Activated CD4-positive, alpha-beta T cell treated with anti-CD3 and anti-CD28 coated beads for 48 hours (primary cell): ENCODE measurements around the gene ELSPBP1.
"Not testable (repeated sequence)": the region's sequence is repeated elsewhere in the genome, so short reads cannot be mapped to it uniquely, and the experiment has no call there.

ENCODE experiments used
- DNase-seq: peaks from one replicate; pipeline ENCODE4 v3.0.0-alpha.2; 2020

The ELSPBP1 gene

DNA sequence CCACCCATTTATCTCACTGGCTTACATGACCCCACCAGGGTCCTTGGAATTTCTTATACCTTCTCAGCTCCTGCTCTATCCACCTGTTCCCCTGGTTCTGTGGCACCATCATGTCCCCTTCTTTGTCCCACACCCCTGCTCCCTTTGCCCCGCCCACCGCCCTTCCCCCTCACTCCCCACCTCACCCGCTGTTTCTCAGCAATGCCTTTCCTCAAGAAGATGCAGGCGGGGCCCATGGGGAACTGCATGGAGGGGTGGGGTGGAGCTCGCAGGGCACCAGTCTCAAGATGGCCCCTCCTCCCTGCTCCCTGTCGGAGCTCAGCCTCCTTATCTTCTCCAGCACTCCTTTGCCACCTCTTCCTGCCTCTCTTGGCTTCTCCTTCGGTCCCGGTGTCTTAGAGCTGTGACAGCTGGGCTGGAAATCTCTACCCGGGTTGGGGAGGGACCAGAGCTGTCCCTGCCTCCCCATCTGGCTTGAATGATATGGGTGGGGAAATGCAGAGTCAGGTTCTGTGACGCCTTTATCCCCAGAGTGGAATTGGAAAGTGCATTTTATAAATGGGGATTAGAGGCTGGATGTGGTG lies 49.3 kb downstream of the ELSPBP1 start, which contains the start of gene CABP5:
Gene CABP5, minus strand, starts transcription at position 405 of the 584 bp plus-strand sequence. Its CDS starts 157 bp downstream, at position 248.
- DNase-seq = no peak

DNA sequence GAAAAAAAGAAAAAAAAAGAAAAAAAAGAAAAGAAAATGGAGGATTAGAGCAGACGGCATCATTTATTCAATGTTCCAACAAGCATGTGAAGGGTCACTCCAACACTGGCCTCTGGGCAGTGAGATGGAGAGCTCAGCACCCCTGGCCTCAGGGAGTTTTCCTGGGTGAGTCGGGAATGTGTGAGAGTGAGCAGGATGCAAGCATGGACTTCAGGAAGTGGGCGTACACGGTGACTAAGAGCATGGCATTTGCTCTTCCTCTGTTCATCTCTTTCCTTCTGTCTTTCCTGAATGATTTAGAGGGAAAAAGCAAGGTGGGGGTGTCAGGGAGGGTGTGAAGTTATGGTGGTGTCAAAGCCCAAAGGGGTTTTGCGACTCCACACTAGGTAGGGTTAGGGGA lies 50.1 kb downstream of the ELSPBP1 start:
- no peak for DNase-seq

DNA sequence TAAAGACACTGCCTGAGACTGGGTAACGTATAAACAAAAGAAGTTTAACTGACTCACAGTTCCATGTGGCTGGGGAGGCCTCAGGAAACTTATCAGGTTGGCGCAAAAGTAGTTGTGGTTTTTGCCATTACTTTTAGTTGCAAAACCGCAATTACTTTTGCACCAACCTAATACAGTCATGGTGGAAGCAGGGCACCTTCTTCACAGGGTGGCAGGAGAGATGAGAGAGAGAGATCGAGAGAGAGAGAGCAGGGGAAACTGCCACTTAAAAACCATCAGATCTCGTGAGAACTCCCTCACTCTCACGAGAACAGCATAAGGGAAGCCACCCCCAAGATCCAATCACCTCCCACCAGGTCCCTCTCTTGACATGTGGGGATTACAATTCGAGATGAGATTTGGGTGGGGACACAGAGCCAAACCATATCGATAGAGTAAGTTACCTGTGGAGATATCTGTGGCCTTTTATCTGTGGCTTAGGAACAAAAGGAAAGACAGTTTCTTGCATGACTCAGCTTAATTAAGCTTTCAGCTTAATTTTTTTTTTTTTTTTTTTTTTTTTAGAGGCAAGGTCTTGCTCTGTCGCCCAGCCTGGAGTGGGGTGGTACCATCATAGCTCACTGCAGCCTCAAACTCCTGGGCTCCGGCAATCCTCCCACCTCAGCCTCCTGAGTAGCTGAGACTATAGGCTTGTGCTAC lies 57.1 kb downstream of the ELSPBP1 start:
- no peak for DNase-seq

DNA sequence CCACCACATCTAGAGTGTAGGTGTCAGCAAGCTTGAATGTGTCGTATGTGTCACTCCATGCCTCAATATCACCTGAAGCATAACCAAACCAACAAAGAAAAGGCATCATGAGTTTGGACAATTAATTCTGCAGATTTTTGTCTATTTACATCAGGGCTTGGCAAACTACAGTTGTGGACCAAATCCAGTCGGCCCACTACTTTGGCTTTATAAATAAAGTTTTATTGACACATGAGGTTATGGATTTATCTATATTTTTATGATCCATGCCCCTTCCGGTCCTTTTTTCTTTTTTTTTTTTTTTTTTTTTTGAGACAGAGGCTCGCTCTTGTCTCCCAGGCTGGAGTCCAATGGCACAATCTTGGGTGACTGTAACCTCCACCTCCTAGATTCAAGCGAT lies 58.6 kb downstream of the ELSPBP1 start:
- no peak for DNase-seq

DNA sequence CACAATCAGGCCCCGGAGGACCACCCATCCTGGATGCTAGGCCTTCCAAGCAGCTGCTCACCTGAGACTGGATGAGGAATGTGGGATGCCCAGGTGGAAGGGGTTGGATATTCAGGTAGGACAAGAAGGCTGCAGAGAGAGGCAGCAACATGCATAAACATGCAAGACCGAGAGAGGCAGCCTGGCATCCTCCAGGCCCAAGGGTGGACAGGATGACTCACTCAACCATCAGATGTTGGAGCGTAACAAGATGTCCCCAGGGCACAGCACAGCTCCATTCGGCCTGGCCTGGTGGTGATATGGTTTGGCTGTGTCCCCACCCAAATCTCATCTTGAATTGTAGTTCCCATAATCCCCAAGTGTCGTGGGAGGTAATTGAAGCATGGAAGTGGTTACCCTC lies 59.4 kb downstream of the ELSPBP1 start:
- no peak for DNase-seq

DNA sequence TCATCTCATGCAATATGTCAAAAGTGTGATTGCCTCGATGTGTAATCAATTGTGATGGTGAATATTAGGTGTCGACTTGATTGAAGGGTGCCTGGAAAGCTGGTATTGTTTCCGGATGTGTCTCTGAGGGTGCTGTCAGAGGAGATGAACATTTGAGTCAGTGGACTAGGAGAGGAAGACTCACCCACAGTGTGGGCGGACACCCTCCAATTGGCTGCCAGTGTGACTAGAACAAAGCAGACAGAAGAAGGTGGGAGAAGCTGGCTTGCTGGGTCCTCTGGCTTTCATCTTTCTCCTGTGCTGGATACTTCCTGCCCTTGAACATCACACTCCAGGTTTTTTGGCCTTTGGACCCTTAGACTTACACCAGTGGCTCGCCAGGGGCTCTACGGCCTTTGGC lies 64.9 kb downstream of the ELSPBP1 start:
- peak; percentile 29 for DNase-seq

DNA sequence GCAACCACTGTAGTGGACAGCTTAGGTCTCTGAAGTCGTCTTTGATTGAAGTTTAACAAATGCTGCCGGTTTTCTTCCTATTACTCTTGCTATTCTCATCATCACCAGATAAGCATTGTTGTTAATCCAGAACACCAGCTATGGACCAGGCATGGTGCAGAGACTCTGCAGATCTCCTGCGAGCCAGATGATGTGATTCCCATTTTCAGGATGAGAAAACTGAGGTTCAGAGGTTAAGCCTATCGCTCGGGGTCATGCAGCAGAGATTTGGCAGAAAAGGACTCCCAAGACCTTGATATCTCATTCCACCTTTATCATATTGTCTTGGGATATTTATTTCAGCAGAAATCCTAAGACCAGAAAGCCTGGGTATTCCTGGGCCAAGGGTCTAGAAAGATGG lies 65.9 kb downstream of the ELSPBP1 start:
- DNase-seq = no peak

DNA sequence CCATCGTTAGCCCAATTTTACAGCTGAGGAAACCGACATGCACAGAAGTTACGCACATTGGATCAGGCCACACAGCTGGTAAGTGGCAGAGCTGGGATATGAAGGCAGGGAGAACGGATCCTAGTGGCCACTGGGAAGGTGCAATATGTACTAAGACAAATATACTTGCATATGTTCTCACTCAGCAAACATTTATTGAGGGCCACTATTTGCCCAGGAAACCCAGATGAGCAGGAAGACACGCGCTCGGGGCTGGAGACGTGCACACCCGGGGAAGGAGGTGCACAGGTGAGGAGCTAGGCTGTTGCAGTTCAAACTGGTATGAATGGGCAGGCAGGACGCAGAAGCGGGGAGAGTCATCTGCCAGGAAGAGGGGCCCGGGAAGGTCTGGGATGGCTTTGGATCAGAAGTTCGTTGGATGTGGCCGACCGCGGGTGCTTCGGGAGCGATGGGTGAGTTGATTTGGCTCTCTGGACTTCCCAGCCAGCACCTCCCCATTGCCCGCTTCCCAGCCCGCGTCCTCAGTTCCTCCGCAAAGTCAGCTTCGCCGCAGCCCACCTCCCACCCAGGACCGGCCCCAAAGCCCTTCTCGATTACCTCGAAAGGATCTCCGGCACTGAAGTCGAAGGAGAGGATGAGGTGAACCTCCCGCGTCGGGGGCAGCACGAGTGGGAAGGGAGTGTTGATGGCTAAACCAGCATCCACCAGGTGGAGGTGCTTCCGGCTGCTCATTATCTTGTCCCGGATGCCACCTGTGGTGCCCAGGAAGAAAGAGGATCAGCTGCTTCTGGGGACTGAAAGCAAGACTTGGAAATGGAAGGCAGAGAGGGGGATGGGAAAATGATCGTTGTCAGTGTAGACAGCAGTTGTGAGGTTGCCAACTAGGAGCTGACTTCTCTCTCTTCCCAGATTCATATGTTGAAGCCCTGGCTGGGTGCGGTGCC lies 67.2 kb downstream of the ELSPBP1 start:
- DNase-seq = no peak

DNA sequence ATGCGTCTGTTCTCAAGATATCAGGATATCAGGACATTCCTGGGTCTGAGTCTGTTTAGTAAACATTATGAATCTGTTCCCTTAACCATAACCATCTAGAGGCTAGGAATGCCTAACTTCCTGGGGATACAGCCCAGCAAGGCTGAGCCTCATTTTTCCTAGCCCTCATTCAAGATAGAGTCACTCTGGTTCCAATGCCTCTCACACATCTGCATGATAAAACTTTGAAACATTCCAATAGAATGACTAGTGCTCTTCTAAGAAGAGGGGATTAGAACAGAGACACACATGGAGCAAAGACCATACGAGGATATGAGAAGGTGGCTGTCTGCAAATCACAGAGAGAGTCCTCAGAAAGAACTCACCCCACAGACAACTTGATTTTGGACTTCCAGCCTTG lies 70.1 kb downstream of the ELSPBP1 start:
- no peak for DNase-seq

DNA sequence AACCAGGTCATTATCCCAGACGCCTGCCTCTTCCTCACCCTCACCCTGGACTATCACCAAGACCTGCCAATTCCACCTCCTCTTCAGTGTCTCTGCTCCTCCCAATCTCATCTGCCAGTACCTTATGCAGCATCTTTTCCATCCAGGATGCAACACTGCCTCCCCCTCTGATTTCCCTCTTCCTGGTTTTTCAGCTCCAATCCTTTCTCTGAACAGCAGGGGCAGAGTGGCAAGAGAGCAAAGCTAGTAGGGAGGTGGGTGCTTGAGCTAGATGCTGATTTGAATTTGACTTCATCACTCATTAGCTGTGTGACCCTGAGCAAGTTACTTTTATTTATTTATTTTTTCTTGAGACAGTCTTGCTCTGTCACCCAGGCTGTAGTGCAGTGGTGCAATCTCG lies 75.0 kb downstream of the ELSPBP1 start:
- no peak for DNase-seq

DNA sequence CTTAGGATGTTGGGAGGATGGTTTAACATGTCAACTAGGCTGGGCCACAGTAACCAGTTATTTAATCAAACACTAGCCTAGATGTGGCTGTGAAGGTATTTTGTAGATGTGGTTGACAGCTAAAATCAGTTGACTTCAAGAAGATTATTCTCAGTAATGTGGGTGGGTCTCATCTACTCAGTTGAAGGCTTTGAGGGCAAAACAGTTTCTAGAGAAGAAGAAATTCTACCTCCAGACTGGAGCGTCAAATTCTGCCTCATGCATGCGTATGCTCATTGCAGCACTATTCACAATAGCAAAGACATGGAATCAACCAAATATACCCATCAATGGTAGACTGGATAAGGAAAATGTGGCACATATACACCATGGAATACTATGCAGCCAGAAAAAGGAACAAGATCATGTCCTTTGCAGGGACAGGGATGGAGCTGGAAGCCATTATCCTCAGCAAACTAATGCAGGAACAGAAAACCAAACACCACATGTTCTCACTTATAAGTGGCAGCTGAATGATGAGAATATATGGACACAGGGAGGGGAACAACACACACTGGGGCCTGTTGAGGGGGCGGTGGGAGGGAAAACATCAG lies 75.8 kb downstream of the ELSPBP1 start:
- not testable (repeated sequence) for DNase-seq
